Measurements from ENCODE around the gene CYB5R4. TPM values are rescaled to one million over a fixed set of nuclear protein-coding genes. Genes with fewer than 3 reads are reported as not detected.

Gene CYB5R4
- polyA plus RNA-seq, 2 of the 4 experiments (the other 2 are of a cell fraction): 21.3 to 25.5 TPM

DNA sequence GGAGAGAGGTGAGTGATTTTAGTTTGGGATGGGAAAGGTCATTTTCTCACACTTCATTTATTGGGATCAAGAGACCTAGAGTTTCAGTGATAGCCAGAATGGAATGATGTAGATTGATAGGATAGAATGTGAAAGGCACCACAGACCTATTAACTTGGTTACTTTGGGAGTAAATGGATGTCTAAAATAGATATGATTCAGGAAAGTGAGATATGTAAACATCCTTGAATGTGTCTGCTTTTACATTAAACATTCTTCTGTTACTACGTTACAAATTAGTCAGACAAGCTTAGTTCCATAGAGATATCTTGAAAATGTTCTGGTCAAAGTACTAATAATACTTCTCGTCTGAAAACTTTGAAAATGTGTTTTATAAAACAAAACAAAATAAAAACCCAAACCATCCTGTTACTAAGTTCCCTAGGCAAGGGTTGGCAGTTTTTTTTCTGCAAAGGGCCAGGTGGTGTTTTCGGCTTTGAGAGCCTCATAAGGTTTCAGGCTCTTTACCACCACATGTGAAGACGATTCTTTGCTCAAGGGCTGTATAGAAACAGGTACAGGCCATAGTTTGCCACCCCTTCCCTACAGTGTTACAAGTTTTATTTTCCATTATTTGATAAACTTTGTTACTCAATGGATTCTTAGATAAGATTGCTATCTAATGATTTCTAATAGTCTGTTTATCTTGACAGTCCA, 3.4 kb downstream of the CYB5R4 start:
- WGBS (ENCODE audit: missing lambda C conversion rate): 72% methylated on average over 4 of the region's 4 CpGs
- Histone ChIP-seq H3K9me3 (no peaks in the 10 kb centered on the region), H3K4me1 (peaks cover 29% of the 10 kb centered on the region), H3K4me3 (no peak overlapping the region), H3K27ac (no peak overlapping the region), H3K4me2 (no peak overlapping the region; the same call in 2 of the 3 replicates)
- TF ChIP-seq ZNF302 (CRISPR knock-in tag; IDR thresholded peaks at IDR 0.05) (no peak), ZFP36 (IDR thresholded peaks at IDR 0.05; ENCODE audit: borderline replicate concordance, partially characterized antibody) (no peak), JUN (IDR thresholded peaks at IDR 0.05) (no peak), TP53 (CRISPR knock-in tag; IDR thresholded peaks at IDR 0.05) (no peak), HDAC2 (IDR thresholded peaks at IDR 0.05) (no peak)
- TF ChIP-seq, protein P1, sequence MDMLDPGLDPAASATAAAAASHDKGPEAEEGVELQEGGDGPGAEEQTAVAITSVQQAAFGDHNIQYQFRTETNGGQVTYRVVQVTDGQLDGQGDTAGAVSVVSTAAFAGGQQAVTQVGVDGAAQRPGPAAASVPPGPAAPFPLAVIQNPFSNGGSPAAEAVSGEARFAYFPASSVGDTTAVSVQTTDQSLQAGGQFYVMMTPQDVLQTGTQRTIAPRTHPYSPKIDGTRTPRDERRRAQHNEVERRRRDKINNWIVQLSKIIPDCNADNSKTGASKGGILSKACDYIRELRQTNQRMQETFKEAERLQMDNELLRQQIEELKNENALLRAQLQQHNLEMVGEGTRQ (IDR thresholded peaks at IDR 0.05): no peak
- TF ChIP-seq, protein P2, sequence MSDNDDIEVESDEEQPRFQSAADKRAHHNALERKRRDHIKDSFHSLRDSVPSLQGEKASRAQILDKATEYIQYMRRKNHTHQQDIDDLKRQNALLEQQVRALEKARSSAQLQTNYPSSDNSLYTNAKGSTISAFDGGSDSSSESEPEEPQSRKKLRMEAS (IDR thresholded peaks at IDR 0.05): no peak
- DNase-seq (ENCODE audit: low read depth in 1 of 2, low spot score in 1 of 2) (no peak), ATAC-seq (no peak), FAIRE-seq (no peak)
- ChIA-PET CTCF (no interaction called here), POLR2A (no interaction called here)

DNA sequence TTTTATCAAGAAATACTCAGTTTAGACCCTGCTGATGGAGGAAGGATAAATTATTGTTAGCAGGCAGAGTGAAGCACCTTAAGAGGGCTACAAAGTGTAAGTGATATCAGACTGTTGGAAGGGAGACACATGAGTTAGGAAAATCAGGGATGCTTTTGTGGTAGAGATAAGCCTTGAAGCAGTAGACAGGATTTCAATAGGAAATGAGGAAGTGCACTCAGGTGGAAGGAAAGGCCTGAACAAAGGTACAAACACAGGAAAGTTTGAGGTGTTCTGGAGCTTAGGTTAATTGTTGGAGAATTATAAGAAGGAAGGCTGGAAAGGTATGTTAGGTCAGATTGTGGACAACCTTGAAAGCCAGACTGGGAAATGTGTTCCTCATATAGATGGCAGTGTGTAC, 7.6 kb downstream of the CYB5R4 start:
- TF ChIP-seq KDM5A (IDR thresholded peaks at IDR 0.05) (no peak), JUNB (IDR thresholded peaks at IDR 0.05) (no peak)
- Histone ChIP-seq H3K4me2 (peak overlapping the region; percentile 57), H3K27ac (peak overlapping the region; percentile 88 to 89), H3K4me1 (peaks cover 34% of the 10 kb centered on the region), H3K4me3 (no peak overlapping the region), H3K9me3 (no peaks in the 10 kb centered on the region)
- POLR2A ChIA-PET: interaction anchor here (1.9 kb wide), 1 partner anchor 7 kb away, joined by 12 read pairs; the partner anchor contains the start of gene CYB5R4
- no peak for DNase-seq (ENCODE audit: low read depth in 1 of 2, low spot score in 1 of 2)
- CTCF ChIA-PET: no interaction called here
- no peak for ATAC-seq
- FAIRE-seq: no peak

DNA sequence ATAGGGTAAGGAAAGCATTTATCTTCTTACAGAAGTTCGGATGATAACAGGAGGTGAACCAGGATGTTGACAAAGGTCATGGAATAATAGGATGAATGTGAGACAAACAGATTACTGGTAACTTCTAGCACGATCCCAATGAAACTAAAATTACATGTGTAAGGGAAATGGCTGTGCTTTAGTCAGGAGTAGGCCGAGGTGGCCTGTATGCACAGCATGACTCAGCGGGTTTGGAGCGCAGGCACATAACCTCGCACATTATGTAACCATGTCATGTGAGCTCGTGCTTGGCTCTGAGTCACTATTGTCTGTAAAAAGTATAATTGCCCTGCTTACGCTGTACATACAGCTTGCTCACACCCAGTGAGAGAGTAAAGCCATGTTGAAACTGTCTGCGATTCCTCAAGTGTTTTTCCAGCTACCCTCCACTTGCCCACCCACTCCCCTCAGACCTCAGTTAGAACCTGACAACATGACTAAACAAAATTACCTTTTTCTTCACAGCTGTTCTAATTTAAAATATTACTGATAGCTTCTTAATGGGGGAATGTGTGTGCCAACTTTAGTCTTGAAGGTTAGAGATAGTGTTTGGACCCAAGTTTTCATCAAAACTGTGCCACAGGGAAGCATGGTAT, 8.2 kb downstream of the CYB5R4 start:
- POLR2A ChIA-PET: interaction anchor here (1.9 kb wide), 1 partner anchor 8 kb away, joined by 12 read pairs; the partner anchor contains the start of gene CYB5R4
- H3K4me2 ChIP-seq: peak overlapping the region; percentile 57
- CTCF ChIA-PET: interaction anchor here (0.8 kb wide), 1 partner anchor 19 kb away, joined by 3 read pairs; no protein-coding TSS in a partner anchor
- no peak overlapping the region for H3K4me3 ChIP-seq
- H3K27ac ChIP-seq: peak overlapping the region; percentile 88 to 89
- ATAC-seq: peak; percentile 97 to 99
- DNase-seq (ENCODE audit: low read depth in 1 of 2, low spot score in 1 of 2): peak in 1 of 2 experiments; percentile 92
- peaks cover 28% of the 10 kb centered on the region for H3K4me1 ChIP-seq
- peak; percentile 7 for FAIRE-seq
- WGBS (ENCODE audit: missing lambda C conversion rate): 18% methylated on average over 9 of the region's 9 CpGs
- H3K9me3 ChIP-seq: no peaks in the 10 kb centered on the region
- TF ChIP-seq HEYL (CRISPR knock-in tag; IDR thresholded peaks at IDR 0.05): peak; percentile 99
- peak; percentile 67 for TF ChIP-seq BHLHE40 (IDR thresholded peaks at IDR 0.05; ENCODE audit: low read depth, low read length)
- TF ChIP-seq, protein P2 (IDR thresholded peaks at IDR 0.05): peak; percentile 90
- TF ChIP-seq HOXB5 (CRISPR knock-in tag; IDR thresholded peaks at IDR 0.05): peak; percentile 98
- TF ChIP-seq MAFK (IDR thresholded peaks at IDR 0.05; ENCODE audit: partially characterized antibody): peak; percentile 99
- no peak for TF ChIP-seq MAZ (IDR thresholded peaks at IDR 0.05; ENCODE audit: borderline replicate concordance, low read depth, low read length)
- TF ChIP-seq, protein P3, sequence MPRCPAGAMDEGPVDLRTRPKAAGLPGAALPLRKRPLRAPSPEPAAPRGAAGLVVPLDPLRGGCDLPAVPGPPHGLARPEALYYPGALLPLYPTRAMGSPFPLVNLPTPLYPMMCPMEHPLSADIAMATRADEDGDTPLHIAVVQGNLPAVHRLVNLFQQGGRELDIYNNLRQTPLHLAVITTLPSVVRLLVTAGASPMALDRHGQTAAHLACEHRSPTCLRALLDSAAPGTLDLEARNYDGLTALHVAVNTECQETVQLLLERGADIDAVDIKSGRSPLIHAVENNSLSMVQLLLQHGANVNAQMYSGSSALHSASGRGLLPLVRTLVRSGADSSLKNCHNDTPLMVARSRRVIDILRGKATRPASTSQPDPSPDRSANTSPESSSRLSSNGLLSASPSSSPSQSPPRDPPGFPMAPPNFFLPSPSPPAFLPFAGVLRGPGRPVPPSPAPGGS (IDR thresholded peaks at IDR 0.05): no peak; the same call in 2 of the 3 replicates
- 0 out of 2 replicates have a peak, but pooled peaks have one; percentile 80 for TF ChIP-seq FOSB (CRISPR knock-in tag; IDR thresholded peaks at IDR 0.05)
- TF ChIP-seq, protein P4, sequence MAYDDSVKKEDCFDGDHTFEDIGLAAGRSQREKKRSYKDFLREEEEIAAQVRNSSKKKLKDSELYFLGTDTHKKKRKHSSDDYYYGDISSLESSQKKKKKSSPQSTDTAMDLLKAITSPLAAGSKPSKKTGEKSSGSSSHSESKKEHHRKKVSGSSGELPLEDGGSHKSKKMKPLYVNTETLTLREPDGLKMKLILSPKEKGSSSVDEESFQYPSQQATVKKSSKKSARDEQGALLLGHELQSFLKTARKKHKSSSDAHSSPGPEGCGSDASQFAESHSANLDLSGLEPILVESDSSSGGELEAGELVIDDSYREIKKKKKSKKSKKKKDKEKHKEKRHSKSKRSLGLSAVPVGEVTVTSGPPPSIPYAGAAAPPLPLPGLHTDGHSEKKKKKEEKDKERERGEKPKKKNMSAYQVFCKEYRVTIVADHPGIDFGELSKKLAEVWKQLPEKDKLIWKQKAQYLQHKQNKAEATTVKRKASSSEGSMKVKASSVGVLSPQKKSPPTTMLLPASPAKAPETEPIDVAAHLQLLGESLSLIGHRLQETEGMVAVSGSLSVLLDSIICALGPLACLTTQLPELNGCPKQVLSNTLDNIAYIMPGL (CRISPR knock-in tag; IDR thresholded peaks at IDR 0.05; ENCODE audit: borderline replicate concordance): peak; percentile 92
- peak; percentile 60 to 85; a peak in 3 of 5 replicates for TF ChIP-seq JUN (IDR thresholded peaks at IDR 0.05)
- TF ChIP-seq EP300 (IDR thresholded peaks at IDR 0.05): peak; percentile 20 to 38; a peak in 2 of 5 replicates
- TF ChIP-seq, protein P5, sequence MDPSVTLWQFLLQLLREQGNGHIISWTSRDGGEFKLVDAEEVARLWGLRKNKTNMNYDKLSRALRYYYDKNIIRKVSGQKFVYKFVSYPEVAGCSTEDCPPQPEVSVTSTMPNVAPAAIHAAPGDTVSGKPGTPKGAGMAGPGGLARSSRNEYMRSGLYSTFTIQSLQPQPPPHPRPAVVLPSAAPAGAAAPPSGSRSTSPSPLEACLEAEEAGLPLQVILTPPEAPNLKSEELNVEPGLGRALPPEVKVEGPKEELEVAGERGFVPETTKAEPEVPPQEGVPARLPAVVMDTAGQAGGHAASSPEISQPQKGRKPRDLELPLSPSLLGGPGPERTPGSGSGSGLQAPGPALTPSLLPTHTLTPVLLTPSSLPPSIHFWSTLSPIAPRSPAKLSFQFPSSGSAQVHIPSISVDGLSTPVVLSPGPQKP (IDR thresholded peaks at IDR 0.05; ENCODE audit: low read depth, low read length): no peak
- TF ChIP-seq HOXB13 (CRISPR knock-in tag; IDR thresholded peaks at IDR 0.05; ENCODE audit: low read depth): peak; percentile 99
- TF ChIP-seq, protein P1 (IDR thresholded peaks at IDR 0.05): peak; percentile 55
- peak; percentile 36; the same call in 1 of the 2 replicates for TF ChIP-seq GATA3 (IDR thresholded peaks at IDR 0.05; ENCODE audit: borderline replicate concordance)
- TF ChIP-seq HOXA7 (CRISPR knock-in tag; IDR thresholded peaks at IDR 0.05): peak; percentile 97; the same call in 1 of the 2 replicates
- TF ChIP-seq CHD4 (IDR thresholded peaks at IDR 0.05; ENCODE audit: borderline replicate concordance): no peak
- TF ChIP-seq FOSL2 (IDR thresholded peaks at IDR 0.05): peak; percentile 78
- peak; percentile 94 for TF ChIP-seq FOSL2 (CRISPR knock-in tag; IDR thresholded peaks at IDR 0.05)
- TF ChIP-seq JUNB (IDR thresholded peaks at IDR 0.05): peak; percentile 82
